Central memory CD8-positive, alpha-beta T cell (primary cell): ENCODE results near the gene OR2T4.

ENCODE experiments used
- ATAC-seq: fragments of 150-1000 bp; cut with Tn5 transposase; replicated peaks from 2 replicates; pipeline ENCODE4 v1.10.0; 2022; ENCODE audit warnings: mild to moderate bottlenecking, moderate FRiP score, moderate number of reproducible peaks; ENCODE audit not compliant: poor library complexity, severe bottlenecking; ENCODE audit errors: extremely low read depth
- DNase-seq, 2 donors: peaks; one replicate each; pipeline ENCODE4 v3.0.0; 2021; ENCODE audit warnings: low spot score in 2 of 2
- H3K27ac Mint-ChIP-seq: one replicate; pipeline ENCODE4 v1.8.0; 2022; ENCODE audit warnings: low read depth, mild to moderate bottlenecking, moderate library complexity, mixed read lengths
- H3K27me3 Mint-ChIP-seq: one replicate; pipeline ENCODE4 v1.8.0; 2022; ENCODE audit warnings: mixed read lengths
- H3K36me3 Mint-ChIP-seq: one replicate; pipeline ENCODE4 v1.8.0; 2022; ENCODE audit warnings: mild to moderate bottlenecking, moderate library complexity, mixed read lengths; ENCODE audit not compliant: insufficient read depth
- H3K4me1 Mint-ChIP-seq: one replicate; pipeline ENCODE4 v1.8.0; 2022; ENCODE audit warnings: mixed read lengths
- H3K4me3 Mint-ChIP-seq: one replicate; pipeline ENCODE4 v1.8.0; 2022; ENCODE audit warnings: mild to moderate bottlenecking, moderate library complexity, mixed read lengths
- H3K9me3 Mint-ChIP-seq: one replicate; pipeline ENCODE4 v1.8.0; 2022; ENCODE audit warnings: mixed read lengths

Gene OR2T4

GRCh38 chr1:248393050-248393449 is 31.6 kb downstream of the OR2T4 start:
- H3K4me1 Mint-ChIP-seq = no peaks in the 10 kb centered on the region
- ATAC-seq (no peak), DNase-seq (no peak)
- H3K4me3 Mint-ChIP-seq = no peak overlapping the region
- H3K27ac Mint-ChIP-seq = no peak overlapping the region
- H3K27me3 Mint-ChIP-seq = peaks cover 10% of the 10 kb centered on the region
- peaks cover 19% of the 10 kb centered on the region for H3K9me3 Mint-ChIP-seq
- H3K36me3 Mint-ChIP-seq = no peaks in the 10 kb centered on the region

- Mint-ChIP-seq H3K4me3 (no peak within 1 kb of the TSS), H3K27me3 (no peaks in the 10 kb centered on the region), H3K27ac (no peak within 1 kb of the TSS), H3K4me1 (no peaks in the 10 kb centered on the region), H3K9me3 (peaks cover 3% of the 10 kb centered on the region), H3K36me3 (no peaks in the 10 kb centered on the region)
- no peak for ATAC-seq
- DNase-seq = no peak
Observed at GRCh38 chr1:248402748-248403147, 41.3 kb downstream of the OR2T4 start, which contains the start of gene OR2T1. Gene OR2T1, plus strand, starts transcription at chr1:248403048. Its CDS starts 3,100 bp downstream, at chr1:248406148.

DNA sequence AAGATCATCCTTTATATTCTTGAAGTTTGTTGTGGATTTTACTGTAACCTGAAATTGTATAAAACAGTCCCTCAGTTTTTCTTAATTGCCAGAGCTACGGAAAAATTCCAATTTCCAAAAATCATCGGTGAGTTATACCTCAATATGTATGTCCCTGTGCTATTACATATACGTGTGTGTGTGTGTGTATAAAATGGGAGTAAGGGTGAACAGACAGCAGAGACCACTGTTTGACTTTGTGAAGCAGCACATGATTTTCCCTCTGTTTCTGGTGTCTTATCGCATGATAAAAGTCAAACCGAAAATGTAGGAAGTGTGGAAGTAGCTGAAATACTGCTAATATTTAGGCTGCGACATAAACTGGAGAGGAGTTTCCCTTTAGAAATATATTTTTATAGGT is 42.6 kb downstream of the OR2T4 start:
- Mint-ChIP-seq H3K36me3 (no peaks in the 10 kb centered on the region), H3K27me3 (no peaks in the 10 kb centered on the region), H3K27ac (no peak overlapping the region), H3K4me1 (no peaks in the 10 kb centered on the region), H3K9me3 (peaks cover 3% of the 10 kb centered on the region), H3K4me3 (no peak overlapping the region)
- ATAC-seq (no peak), DNase-seq (no peak)

DNA sequence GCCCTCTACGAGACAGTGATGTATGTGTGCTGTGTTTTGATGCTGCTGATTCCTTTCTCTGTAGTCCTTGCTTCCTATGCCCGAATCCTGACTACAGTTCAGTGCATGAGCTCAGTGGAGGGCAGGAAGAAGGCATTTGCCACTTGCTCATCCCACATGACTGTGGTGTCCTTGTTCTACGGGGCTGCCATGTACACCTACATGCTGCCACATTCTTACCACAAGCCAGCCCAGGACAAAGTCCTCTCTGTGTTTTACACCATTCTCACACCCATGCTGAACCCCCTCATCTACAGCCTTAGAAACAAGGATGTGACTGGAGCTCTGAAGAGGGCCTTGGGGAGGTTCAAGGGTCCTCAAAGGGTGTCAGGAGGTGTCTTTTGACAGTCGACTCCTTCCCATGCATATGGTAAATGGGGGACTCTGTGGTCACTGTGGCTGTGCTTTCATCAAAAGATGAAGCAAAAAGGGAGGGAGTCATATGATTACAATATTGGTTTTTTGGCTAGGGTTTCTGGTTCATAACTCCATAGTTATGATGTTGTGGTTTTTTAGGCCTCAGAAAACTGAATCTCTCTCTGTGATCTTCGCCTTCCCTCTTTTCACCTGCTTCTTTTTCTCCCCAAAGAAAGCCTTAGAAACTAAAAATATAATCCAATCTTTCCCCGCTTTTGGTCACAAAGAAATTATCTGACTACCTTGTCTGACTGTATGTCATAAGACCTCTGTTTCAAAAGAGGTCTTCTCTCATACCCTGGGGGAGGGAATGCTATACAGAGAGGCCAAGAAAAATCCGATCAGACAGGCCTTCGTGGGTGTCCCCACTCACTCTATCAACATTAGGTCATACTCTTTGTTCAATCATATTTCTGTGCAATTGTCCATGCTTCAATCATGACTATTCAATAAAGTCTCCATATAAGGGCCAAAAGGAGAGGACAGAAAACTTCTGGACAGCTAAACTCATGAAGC is 45.5 kb downstream of the OR2T4 start:
- Mint-ChIP-seq H3K27ac (no peak overlapping the region), H3K4me3 (no peak overlapping the region), H3K27me3 (no peaks in the 10 kb centered on the region), H3K36me3 (no peaks in the 10 kb centered on the region), H3K4me1 (no peaks in the 10 kb centered on the region), H3K9me3 (peaks cover 3% of the 10 kb centered on the region)
- ATAC-seq (peak; percentile 10), DNase-seq (no peak)
